Fibroblast of villous mesenchyme (primary cell): ENCODE measurements around the gene GGPS1. TPM values are rescaled to one million over a fixed set of nuclear protein-coding genes. Genes with fewer than 3 reads are reported as not detected.
"Not testable (repeated sequence)": the region's sequence is repeated elsewhere in the genome, so short reads cannot be mapped to it uniquely, and the experiment has no call there.

Experiments
- DNase-seq: peaks from one replicate; pipeline ENCODE4 v3.0.0-alpha.2; 2010; ENCODE audit warnings: low read depth
- H3K4me3 ChIP-seq: 2 replicates; pipeline ENCODE4 v1.5.1; 2011; ENCODE audit warnings: low read depth, mild to moderate bottlenecking, low read length
- CTCF ChIP-seq: IDR thresholded peaks from 2 replicates; pipeline ENCODE4 v1.5.1; 2012; ENCODE audit warnings: low read depth, mild to moderate bottlenecking, low read length; ENCODE audit not compliant: insufficient read depth
- total RNA-seq: library from RNA; depleted of rRNA; stranded (reverse); fragments of >200 nt; gene quantifications from 2 replicates; pipeline ENCODE4 v1.2.3, GENCODE V29; 2012

The GGPS1 gene
- 21.3 and 25.9 TPM in 2 replicates for total RNA-seq

- peak within 1 kb of the TSS; percentile 98 for H3K4me3 ChIP-seq
- peak; percentile 100 for DNase-seq
- no peak for TF ChIP-seq CTCF
These were observed at the start of gene GGPS1 for GRCh38 chr1:235328271-235329138. TSS of gene GGPS1 (plus strand) at chr1:235328570. CDS start at chr1:235335265, 6,695 bp downstream.

GRCh38 chr1:235278915-235279292 lies 49.5 kb upstream of the GGPS1 start:
- no peak for TF ChIP-seq CTCF
- H3K4me3 ChIP-seq: no peak overlapping the region
- DNase-seq: no peak

- no peak for TF ChIP-seq CTCF
- no peak overlapping the region for H3K4me3 ChIP-seq
- DNase-seq: peak; percentile 13
These were observed 48.7 kb upstream of the GGPS1 start for GRCh38 chr1:235279694-235280093.

GRCh38 chr1:235280467-235280866 lies 47.9 kb upstream of the GGPS1 start:
- no peak for TF ChIP-seq CTCF
- H3K4me3 ChIP-seq: no peak overlapping the region
- DNase-seq: no peak

GRCh38 chr1:235283636-235284035 lies 44.7 kb upstream of the GGPS1 start:
- not testable (repeated sequence) for H3K4me3 ChIP-seq
- DNase-seq: peak; percentile 34

- H3K4me3 ChIP-seq: no peak overlapping the region
- no peak for DNase-seq
- no peak for TF ChIP-seq CTCF
These were observed 44.1 kb upstream of the GGPS1 start for GRCh38 chr1:235284231-235284769.

GRCh38 chr1:235286667-235287066 lies 41.7 kb upstream of the GGPS1 start:
- no peak for TF ChIP-seq CTCF
- DNase-seq: peak; percentile 27
- H3K4me3 ChIP-seq: no peak overlapping the region
